ENCODE measurements around the gene RAB32. TPM values are rescaled to one million over a fixed set of nuclear protein-coding genes. Genes with fewer than 3 reads are reported as not detected.

RAB32 gene
- total and polyA plus RNA-seq, 2 of the 4 experiments (the other 2 are of a cell fraction): 55.7 to 108 TPM

DNA sequence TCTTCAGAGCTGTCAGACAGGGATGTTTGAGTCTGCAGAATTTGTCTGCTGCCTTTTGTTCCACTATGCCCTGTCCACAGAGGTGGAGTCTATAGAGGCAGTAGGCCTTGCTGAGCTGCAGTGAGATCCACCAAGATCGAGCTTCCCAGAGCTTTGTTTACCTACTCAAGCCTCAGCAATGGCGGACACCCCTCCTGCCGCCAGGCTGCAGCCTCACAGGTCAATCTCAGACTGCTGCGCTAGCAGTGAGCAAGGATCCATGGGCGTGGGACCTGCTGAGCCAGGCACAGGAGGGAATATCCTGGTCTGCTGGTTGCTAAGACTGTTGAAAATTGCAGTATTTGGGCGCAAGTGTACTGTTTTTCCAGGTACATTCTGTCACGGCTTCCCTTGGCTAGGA is 28.4 kb upstream of the RAB32 start:
- no peaks in the 10 kb centered on the region for H3K27me3 ChIP-seq (ENCODE audit: control insufficient read depth, insufficient read depth, low read length)
- no peak overlapping the region for H3K23ac ChIP-seq (ENCODE audit: low read depth, low read length)
- no TSS peak for BruUV-seq (replicated peaks)
- H3K4me3 ChIP-seq (ENCODE audit: insufficient read depth, low read depth, low read length): no peak overlapping the region
- no peak overlapping the region for H3K27ac ChIP-seq (ENCODE audit: insufficient read depth, low read length)
- intact Hi-C loops (cut with micrococcal nuclease) (no loop called here), dilution Hi-C loops (cut with HindIII; ENCODE audit: low sequenced_read_pairs, unreplicated experiment) (no loop called here), in situ Hi-C loops (cut with MboI; ENCODE audit: low sequenced_read_pairs) (no loop called here)
- 67% methylated on average over 1 of the region's 7 CpGs; no CpG with 5 or more reads in 1 of the 2 experiments for WGBS, 2 experiments (ENCODE audit: extremely low coverage in 2 of 2, insufficient read length in 1 of 2)
- H3K9me3 ChIP-seq (ENCODE audit: control insufficient read depth, insufficient read depth, low read length): no peaks in the 10 kb centered on the region
- no peak overlapping the region for H3K9ac ChIP-seq (ENCODE audit: low read depth, low read length)
- H3K56ac ChIP-seq (ENCODE audit: extremely low read depth, insufficient read depth, low read length): no peak overlapping the region
- H3K9me1 ChIP-seq (ENCODE audit: insufficient read depth, low read length): no peaks in the 10 kb centered on the region
- no peak overlapping the region for H2BK5ac ChIP-seq (ENCODE audit: low read depth, low read length, poor library complexity, severe bottlenecking)
- no peak overlapping the region for H2BK15ac ChIP-seq (ENCODE audit: low read depth, low read length)
- H3K18ac ChIP-seq (ENCODE audit: low read depth, low read length): no peak overlapping the region
- H4K91ac ChIP-seq (ENCODE audit: insufficient read depth, low read depth, low read length): no peak overlapping the region
- no peak overlapping the region for H2AK9ac ChIP-seq (replicated peaks; ENCODE audit: low read depth, low read length, poor library complexity)
- H4K5ac ChIP-seq (ENCODE audit: low read depth, low read length): no peak overlapping the region
- H2AK5ac ChIP-seq (ENCODE audit: low read depth, low read length): no peak overlapping the region
- H3K4ac ChIP-seq (ENCODE audit: low read depth, low read length): no peak overlapping the region
- H2BK20ac ChIP-seq (ENCODE audit: low read depth, low read length): no peak overlapping the region
- TF ChIP-seq FOS (IDR thresholded peaks at IDR 0.05; ENCODE audit: low read depth, low read length) (no peak), POLR2A (IDR thresholded peaks at IDR 0.05; ENCODE audit: low read depth, low read length) (no peak), MXI1 (IDR thresholded peaks at IDR 0.05; ENCODE audit: borderline replicate concordance, low read depth, low read length) (no peak), MAFK (IDR thresholded peaks at IDR 0.05; ENCODE audit: low read depth, low read length) (no peak), SMC3 (IDR thresholded peaks at IDR 0.05; ENCODE audit: low read depth, low read length) (no peak), CHD1 (IDR thresholded peaks at IDR 0.05; ENCODE audit: low read depth, low read length) (no peak), CEBPB (IDR thresholded peaks at IDR 0.05; ENCODE audit: low read depth, low read length) (no peak), RCOR1 (IDR thresholded peaks at IDR 0.05; ENCODE audit: insufficient replicate concordance, low read length) (no peak), BHLHE40 (IDR thresholded peaks at IDR 0.05; ENCODE audit: low read depth, low read length) (no peak), RFX5 (IDR thresholded peaks at IDR 0.05; ENCODE audit: low read depth, low read length) (no peak), NFE2L2 (IDR thresholded peaks at IDR 0.05; ENCODE audit: low read depth, low read length) (no peak), MAZ (IDR thresholded peaks at IDR 0.05; ENCODE audit: borderline replicate concordance, low read depth, low read length) (no peak), RAD21 (IDR thresholded peaks at IDR 0.05; ENCODE audit: low read length) (no peak)
- TF ChIP-seq, protein P1, sequence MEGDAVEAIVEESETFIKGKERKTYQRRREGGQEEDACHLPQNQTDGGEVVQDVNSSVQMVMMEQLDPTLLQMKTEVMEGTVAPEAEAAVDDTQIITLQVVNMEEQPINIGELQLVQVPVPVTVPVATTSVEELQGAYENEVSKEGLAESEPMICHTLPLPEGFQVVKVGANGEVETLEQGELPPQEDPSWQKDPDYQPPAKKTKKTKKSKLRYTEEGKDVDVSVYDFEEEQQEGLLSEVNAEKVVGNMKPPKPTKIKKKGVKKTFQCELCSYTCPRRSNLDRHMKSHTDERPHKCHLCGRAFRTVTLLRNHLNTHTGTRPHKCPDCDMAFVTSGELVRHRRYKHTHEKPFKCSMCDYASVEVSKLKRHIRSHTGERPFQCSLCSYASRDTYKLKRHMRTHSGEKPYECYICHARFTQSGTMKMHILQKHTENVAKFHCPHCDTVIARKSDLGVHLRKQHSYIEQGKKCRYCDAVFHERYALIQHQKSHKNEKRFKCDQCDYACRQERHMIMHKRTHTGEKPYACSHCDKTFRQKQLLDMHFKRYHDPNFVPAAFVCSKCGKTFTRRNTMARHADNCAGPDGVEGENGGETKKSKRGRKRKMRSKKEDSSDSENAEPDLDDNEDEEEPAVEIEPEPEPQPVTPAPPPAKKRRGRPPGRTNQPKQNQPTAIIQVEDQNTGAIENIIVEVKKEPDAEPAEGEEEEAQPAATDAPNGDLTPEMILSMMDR (conservative IDR thresholded peaks at IDR 0.05; ENCODE audit: low read depth, low read length): no peak
- TF ChIP-seq, protein P2, sequence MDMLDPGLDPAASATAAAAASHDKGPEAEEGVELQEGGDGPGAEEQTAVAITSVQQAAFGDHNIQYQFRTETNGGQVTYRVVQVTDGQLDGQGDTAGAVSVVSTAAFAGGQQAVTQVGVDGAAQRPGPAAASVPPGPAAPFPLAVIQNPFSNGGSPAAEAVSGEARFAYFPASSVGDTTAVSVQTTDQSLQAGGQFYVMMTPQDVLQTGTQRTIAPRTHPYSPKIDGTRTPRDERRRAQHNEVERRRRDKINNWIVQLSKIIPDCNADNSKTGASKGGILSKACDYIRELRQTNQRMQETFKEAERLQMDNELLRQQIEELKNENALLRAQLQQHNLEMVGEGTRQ (IDR thresholded peaks at IDR 0.05; ENCODE audit: low read depth, low read length): no peak
- TF ChIP-seq, protein P3, sequence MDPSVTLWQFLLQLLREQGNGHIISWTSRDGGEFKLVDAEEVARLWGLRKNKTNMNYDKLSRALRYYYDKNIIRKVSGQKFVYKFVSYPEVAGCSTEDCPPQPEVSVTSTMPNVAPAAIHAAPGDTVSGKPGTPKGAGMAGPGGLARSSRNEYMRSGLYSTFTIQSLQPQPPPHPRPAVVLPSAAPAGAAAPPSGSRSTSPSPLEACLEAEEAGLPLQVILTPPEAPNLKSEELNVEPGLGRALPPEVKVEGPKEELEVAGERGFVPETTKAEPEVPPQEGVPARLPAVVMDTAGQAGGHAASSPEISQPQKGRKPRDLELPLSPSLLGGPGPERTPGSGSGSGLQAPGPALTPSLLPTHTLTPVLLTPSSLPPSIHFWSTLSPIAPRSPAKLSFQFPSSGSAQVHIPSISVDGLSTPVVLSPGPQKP (IDR thresholded peaks at IDR 0.05; ENCODE audit: borderline replicate concordance, low read depth, low read length): no peak
- ChIA-PET CTCF (interaction anchor here (1.4 kb wide), 1 partner anchor 12 kb away, joined by 3 read pairs; no protein-coding TSS in a partner anchor), POLR2A (ENCODE audit: unreplicated experiment) (no interaction called here)
- DNase-seq (no peak), ATAC-seq (ENCODE audit: low read depth) (no peak)
- H3K79me1 ChIP-seq (ENCODE audit: low read depth in 1 of 2, low read length in 2 of 2): no peaks in the 10 kb centered on the region
- H3K4me2 ChIP-seq (ENCODE audit: low read depth, low read length): no peak overlapping the region
- H3K36me3 ChIP-seq (ENCODE audit: control insufficient read depth, insufficient read depth, low read length): no peaks in the 10 kb centered on the region
- H2AFZ ChIP-seq (replicated peaks; ENCODE audit: low read length, poor library complexity): no peak overlapping the region
- H2BK120ac ChIP-seq (ENCODE audit: low read depth, low read length): no peak overlapping the region
- no peak overlapping the region for H3K14ac ChIP-seq (replicated peaks; ENCODE audit: low read depth, low read length)
- H3K4me1 ChIP-seq (ENCODE audit: control insufficient read depth, insufficient read depth, low read length): no peaks in the 10 kb centered on the region
- no peak overlapping the region for H4K8ac ChIP-seq (ENCODE audit: low read depth in 2 of 2, low read length in 2 of 2)
- H4K20me1 ChIP-seq (ENCODE audit: insufficient read depth, low read length): no peaks in the 10 kb centered on the region
